SU-DHL-6 (cell line): ENCODE measurements around the gene OSBPL6.

Experiments used
- EZH2phosphoT487 ChIP-seq: fragments of 200-600 bp; sonication (generic), shearing (Covaris generic); conservative IDR thresholded peaks from 2 replicates; pipeline ENCODE4 v1.6.1; 2018; ENCODE audit warnings: mild to moderate bottlenecking, antibody characterized with exemption, low read length, moderate library complexity, mixed read lengths
- TF ChIP-seq, protein P1 (sequence below): fragments of 200-600 bp; sonication (generic); IDR thresholded peaks from one replicate; pipeline ENCODE4 v1.5.1; 2017; ENCODE audit warnings: antibody characterized with exemption, mild to moderate bottlenecking, low read length, moderate library complexity; ENCODE audit not compliant: insufficient read depth, poor library complexity, severe bottlenecking

DNA sequence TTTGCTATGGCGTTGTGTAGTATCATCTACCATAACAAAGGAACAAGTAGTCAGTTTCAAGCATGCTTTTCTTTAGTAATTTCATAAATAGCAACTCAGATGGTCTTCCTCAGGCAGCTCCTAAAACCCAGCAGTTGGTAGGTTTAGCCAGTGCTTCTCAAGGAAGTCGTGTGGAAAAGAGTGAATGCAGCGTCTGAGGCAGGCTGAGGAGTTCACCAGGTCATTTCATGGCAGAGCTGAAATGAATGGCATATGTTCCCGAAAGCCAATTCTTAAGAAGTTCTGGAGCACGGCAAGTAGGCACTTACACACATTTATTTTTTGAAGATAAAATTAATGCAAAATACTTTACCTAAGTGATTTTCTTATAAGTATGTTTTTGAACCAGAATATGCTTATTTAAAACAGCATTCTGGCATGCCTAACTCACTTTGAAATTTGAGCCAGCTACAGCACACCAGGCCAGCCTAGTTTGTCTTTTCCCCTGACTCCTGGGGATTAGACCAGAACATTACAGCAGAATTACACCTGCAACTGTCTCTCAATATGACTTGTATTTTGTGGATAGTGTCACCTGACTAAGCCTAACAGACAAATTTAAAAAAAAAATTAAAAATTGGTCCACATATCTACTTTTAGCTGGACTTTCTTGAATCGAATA, 62.2 kb downstream of the OSBPL6 start:
- TF ChIP-seq, protein P1, sequence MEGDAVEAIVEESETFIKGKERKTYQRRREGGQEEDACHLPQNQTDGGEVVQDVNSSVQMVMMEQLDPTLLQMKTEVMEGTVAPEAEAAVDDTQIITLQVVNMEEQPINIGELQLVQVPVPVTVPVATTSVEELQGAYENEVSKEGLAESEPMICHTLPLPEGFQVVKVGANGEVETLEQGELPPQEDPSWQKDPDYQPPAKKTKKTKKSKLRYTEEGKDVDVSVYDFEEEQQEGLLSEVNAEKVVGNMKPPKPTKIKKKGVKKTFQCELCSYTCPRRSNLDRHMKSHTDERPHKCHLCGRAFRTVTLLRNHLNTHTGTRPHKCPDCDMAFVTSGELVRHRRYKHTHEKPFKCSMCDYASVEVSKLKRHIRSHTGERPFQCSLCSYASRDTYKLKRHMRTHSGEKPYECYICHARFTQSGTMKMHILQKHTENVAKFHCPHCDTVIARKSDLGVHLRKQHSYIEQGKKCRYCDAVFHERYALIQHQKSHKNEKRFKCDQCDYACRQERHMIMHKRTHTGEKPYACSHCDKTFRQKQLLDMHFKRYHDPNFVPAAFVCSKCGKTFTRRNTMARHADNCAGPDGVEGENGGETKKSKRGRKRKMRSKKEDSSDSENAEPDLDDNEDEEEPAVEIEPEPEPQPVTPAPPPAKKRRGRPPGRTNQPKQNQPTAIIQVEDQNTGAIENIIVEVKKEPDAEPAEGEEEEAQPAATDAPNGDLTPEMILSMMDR, result no peak
- no peak for TF ChIP-seq EZH2phosphoT487
